ENCODE measurements around the gene KRT84. TPM values are rescaled to one million over a fixed set of nuclear protein-coding genes. Genes with fewer than 3 reads are reported as not detected.

The KRT84 gene
- total RNA-seq, 1 donor from 2014 or later = not detected

DNA sequence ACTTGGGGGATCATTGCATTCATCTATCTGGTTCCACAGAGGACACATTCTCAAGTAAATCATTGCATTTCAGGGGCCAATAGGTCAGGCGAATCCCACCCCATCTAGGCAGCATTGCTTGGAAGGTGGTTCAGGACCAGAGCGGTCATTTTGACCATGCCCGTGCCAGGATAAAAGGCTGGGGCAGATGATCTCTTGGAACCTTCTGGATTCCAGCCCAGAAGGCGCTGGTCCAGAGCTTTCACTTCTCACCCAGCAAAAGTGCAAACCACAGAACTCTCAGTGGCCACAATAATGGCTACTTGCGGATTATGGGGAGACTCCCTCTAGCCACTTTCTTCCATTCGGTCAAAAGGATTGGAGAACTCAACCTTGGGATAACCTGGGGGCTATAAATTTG, 17.6 kb downstream of the KRT84 start:
- TF ChIP-seq, protein P1, sequence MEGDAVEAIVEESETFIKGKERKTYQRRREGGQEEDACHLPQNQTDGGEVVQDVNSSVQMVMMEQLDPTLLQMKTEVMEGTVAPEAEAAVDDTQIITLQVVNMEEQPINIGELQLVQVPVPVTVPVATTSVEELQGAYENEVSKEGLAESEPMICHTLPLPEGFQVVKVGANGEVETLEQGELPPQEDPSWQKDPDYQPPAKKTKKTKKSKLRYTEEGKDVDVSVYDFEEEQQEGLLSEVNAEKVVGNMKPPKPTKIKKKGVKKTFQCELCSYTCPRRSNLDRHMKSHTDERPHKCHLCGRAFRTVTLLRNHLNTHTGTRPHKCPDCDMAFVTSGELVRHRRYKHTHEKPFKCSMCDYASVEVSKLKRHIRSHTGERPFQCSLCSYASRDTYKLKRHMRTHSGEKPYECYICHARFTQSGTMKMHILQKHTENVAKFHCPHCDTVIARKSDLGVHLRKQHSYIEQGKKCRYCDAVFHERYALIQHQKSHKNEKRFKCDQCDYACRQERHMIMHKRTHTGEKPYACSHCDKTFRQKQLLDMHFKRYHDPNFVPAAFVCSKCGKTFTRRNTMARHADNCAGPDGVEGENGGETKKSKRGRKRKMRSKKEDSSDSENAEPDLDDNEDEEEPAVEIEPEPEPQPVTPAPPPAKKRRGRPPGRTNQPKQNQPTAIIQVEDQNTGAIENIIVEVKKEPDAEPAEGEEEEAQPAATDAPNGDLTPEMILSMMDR (IDR thresholded peaks at IDR 0.05) = no peak
- H3K9me3 Mint-ChIP-seq (ENCODE audit: unreplicated experiment) = no peaks in the 10 kb centered on the region
- H3K36me3 Mint-ChIP-seq (ENCODE audit: unreplicated experiment) = no peaks in the 10 kb centered on the region
- DNase-seq (ENCODE audit: extremely low spot score, unreplicated experiment) = no peak
- H3K27ac Mint-ChIP-seq (ENCODE audit: unreplicated experiment) = no peak overlapping the region
- peaks cover 34% of the 10 kb centered on the region for H3K27me3 Mint-ChIP-seq (ENCODE audit: unreplicated experiment)
- H3K4me1 Mint-ChIP-seq (ENCODE audit: unreplicated experiment) = no peaks in the 10 kb centered on the region
- no peak overlapping the region for H3K4me3 Mint-ChIP-seq (ENCODE audit: unreplicated experiment)

DNA sequence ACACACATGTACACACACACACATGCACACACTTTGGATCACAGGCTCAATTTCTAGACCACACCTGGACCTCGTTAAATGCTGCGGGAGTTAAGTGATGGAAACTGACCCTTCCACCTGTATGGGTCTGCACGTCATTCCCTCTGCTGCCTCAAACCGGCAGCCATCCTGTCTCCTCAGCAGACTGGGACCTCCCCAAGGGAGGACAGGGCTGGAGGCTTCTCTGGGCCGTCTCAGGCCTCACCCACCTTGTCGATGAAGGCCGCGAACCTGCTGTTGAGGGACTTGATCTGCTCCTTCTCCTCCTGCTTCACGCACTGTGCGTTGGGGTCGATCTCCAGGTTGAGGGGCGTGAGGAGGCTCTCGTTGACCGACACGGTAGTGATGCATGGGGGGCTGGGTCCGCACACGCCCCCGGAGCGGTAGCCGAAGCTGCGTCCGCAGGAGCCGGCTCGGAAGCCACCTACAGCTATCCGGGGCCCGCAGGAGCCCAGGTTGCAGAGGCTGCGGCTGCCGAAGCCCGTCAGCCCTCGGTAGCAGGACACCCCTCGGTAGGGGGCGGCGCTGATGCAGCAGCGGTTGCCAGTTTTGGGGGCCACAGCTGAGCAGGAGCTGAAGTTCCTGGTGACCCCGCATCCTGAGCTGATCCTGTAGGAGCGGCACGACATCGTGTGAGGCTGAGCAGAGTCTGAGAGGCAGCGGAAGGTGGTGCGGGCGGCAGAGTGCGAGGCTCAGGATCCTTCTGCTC, 18.5 kb downstream of the KRT84 start, which contains the start of gene KRT85:
Gene KRT85, minus strand, starts transcription at position 744 of the 748 bp plus-strand sequence. Its CDS starts 76 bp downstream, at position 668.
- DNase-seq (ENCODE audit: extremely low spot score, unreplicated experiment) = no peak
- Mint-ChIP-seq H3K4me1 (ENCODE audit: unreplicated experiment) (no peaks in the 10 kb centered on the region), H3K4me3 (ENCODE audit: unreplicated experiment) (no peak within 1 kb of the TSS), H3K27me3 (ENCODE audit: unreplicated experiment) (peaks cover 34% of the 10 kb centered on the region), H3K27ac (ENCODE audit: unreplicated experiment) (no peak within 1 kb of the TSS), H3K9me3 (ENCODE audit: unreplicated experiment) (no peaks in the 10 kb centered on the region), H3K36me3 (ENCODE audit: unreplicated experiment) (no peaks in the 10 kb centered on the region)
- TF ChIP-seq, protein P1 (IDR thresholded peaks at IDR 0.05) = no peak

DNA sequence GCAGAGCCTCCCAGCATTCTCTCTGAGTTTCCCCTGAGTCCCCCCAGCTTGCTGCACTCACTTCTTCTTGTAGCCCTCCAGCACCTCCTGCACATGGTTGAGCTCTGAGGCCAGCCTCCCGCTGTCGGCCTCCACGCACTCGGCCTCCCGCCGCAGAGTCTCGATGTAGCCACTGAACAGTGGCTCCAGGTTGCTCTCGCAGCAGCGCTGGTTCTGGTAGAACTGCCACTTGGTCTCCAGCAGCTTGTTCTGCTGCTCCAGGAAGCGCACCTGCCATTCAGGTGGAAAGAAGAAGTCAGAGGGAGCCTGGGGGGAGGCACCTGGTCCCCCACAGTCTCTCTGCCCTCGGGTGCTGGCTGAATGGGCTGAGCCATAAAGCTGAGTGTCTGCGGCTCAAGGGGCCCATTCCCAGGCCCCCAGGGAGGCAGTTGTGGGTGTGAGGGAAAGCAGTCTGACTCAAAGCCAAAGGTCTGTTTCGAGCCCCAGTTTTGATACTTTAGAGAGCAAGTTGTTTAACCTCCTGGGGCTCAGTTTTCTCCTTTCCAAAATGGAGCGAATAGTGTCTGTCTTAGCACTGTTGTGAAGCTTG, 20.5 kb downstream of the KRT84 start:
- no peaks in the 10 kb centered on the region for H3K9me3 Mint-ChIP-seq (ENCODE audit: unreplicated experiment)
- peaks cover 29% of the 10 kb centered on the region for H3K27me3 Mint-ChIP-seq (ENCODE audit: unreplicated experiment)
- H3K36me3 Mint-ChIP-seq (ENCODE audit: unreplicated experiment) = no peaks in the 10 kb centered on the region
- no peak overlapping the region for H3K4me3 Mint-ChIP-seq (ENCODE audit: unreplicated experiment)
- DNase-seq (ENCODE audit: extremely low spot score, unreplicated experiment) = no peak
- no peak overlapping the region for H3K27ac Mint-ChIP-seq (ENCODE audit: unreplicated experiment)
- TF ChIP-seq, protein P1 (IDR thresholded peaks at IDR 0.05) = no peak
- no peaks in the 10 kb centered on the region for H3K4me1 Mint-ChIP-seq (ENCODE audit: unreplicated experiment)

DNA sequence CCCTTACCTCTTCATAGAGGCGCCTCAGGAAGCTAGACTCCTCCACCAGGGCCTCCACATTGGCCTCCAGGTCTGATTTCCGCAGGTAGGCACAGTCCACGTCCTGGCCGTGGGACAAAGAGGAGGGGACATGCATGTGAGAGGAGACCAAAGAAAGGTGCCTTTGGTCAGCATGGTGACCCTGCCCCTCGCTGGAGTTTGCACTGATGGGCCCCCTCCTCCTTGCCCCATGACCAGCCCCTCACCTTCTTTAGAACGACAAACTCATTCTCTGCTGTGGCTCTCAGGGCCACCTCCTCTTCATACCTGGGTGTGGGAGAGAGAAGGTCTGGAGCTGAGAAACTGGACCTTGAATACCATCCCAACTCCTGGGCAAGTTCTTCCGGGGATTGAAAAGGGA, 21.4 kb downstream of the KRT84 start:
- TF ChIP-seq, protein P1 (IDR thresholded peaks at IDR 0.05) = no peak
- Mint-ChIP-seq H3K4me1 (ENCODE audit: unreplicated experiment) (peaks cover 4% of the 10 kb centered on the region), H3K27me3 (ENCODE audit: unreplicated experiment) (peaks cover 30% of the 10 kb centered on the region), H3K27ac (ENCODE audit: unreplicated experiment) (no peak overlapping the region), H3K9me3 (ENCODE audit: unreplicated experiment) (no peaks in the 10 kb centered on the region), H3K4me3 (ENCODE audit: unreplicated experiment) (no peak overlapping the region), H3K36me3 (ENCODE audit: unreplicated experiment) (no peaks in the 10 kb centered on the region)
- DNase-seq (ENCODE audit: extremely low spot score, unreplicated experiment) = no peak

DNA sequence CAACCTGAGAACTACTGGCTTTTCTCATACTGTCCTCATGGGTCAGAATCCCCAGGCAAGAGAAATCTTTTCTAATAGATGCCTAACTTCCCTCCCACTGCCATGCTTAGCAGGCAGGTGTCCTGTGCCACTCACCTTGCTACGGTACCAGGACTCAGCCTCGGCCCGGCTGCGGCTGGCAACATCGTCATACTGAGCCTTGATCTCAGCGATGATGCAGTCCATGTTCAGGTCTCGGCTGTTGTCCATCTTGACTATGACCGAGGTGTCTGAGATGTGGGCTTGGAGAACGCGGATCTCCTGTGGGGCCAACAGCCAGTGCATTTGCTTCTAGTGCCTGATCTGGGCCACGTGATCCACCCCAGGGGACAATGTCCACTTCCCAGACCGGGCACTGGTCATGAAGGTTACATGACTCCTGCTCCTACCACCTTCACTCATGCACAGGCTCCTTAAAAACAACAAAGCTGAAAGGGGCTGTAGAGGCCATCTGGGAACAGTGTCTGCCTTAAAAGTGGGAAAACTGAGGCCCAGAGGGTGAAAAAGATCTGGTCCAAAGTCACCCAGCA, 22.3 kb downstream of the KRT84 start:
- DNase-seq (ENCODE audit: extremely low spot score, unreplicated experiment) = no peak
- peaks cover 24% of the 10 kb centered on the region for H3K27me3 Mint-ChIP-seq (ENCODE audit: unreplicated experiment)
- H3K9me3 Mint-ChIP-seq (ENCODE audit: unreplicated experiment) = no peaks in the 10 kb centered on the region
- peaks cover 4% of the 10 kb centered on the region for H3K4me1 Mint-ChIP-seq (ENCODE audit: unreplicated experiment)
- no peaks in the 10 kb centered on the region for H3K36me3 Mint-ChIP-seq (ENCODE audit: unreplicated experiment)
- TF ChIP-seq, protein P1 (IDR thresholded peaks at IDR 0.05) = no peak
- no peak overlapping the region for H3K27ac Mint-ChIP-seq (ENCODE audit: unreplicated experiment)
- no peak overlapping the region for H3K4me3 Mint-ChIP-seq (ENCODE audit: unreplicated experiment)
